ENCODE results near the gene EHD3.

DNA sequence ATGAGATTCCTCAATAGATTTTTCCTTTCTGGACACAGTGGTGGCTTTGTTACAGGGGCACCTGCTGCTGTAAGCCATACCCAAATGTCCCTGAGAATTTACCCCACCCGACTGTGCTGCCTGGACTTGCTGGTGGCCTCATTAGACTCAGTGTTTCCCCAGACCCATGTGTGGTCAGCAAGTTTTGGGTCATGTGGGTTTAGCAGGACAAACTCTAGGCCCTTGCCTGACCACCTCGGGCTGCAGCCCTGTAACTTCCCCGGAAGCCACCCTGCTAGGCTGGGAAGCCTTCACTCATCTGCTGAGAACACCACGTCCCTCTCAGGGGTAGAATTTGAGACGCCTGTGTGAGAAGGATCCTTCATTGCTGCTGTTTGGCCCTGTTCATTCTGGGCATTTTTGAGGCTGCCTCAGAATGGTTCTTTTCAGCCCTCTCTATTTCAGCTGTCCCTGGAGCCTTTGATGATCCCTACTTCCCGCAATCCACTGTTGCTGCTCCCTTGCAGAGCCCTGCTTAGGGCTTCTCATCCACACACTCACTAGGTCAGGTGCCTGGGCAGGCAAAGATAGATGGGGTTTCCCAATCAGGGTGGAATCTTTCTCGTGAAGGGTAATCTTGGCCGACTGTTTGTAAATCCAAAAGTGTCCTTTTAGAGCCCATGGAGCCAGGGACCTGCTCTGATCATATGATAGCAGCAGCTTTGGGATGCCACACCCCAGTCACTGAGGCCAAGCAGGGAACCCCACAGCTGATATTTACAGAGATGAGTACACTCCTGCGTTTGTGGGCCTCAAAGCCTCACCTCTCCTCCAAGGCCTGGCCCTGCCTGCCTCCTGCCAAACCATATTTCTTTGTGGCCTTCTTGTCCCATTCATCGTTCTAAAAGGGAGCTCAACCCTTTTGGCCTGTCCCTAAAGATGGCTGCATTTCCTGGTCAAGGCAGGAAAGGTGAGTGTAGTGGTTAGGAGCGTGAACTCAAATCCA is 6.7 kb downstream of the EHD3 start:
- TF ChIP-seq, protein P1, sequence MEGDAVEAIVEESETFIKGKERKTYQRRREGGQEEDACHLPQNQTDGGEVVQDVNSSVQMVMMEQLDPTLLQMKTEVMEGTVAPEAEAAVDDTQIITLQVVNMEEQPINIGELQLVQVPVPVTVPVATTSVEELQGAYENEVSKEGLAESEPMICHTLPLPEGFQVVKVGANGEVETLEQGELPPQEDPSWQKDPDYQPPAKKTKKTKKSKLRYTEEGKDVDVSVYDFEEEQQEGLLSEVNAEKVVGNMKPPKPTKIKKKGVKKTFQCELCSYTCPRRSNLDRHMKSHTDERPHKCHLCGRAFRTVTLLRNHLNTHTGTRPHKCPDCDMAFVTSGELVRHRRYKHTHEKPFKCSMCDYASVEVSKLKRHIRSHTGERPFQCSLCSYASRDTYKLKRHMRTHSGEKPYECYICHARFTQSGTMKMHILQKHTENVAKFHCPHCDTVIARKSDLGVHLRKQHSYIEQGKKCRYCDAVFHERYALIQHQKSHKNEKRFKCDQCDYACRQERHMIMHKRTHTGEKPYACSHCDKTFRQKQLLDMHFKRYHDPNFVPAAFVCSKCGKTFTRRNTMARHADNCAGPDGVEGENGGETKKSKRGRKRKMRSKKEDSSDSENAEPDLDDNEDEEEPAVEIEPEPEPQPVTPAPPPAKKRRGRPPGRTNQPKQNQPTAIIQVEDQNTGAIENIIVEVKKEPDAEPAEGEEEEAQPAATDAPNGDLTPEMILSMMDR (IDR thresholded peaks at IDR 0.05 in 8 of 11, conservative IDR thresholded peaks at IDR 0.05 in 3 of 11): no peak
- TF ChIP-seq POLR2A (IDR thresholded peaks at IDR 0.05): no peak
- no peak for TF ChIP-seq POLR2AphosphoS5 (IDR thresholded peaks at IDR 0.05)

Measured in spleen (tissue), 7 donors.